SJCRH30 (cell line): Measurements from ENCODE around the gene ARID3B. TPM values are rescaled to one million over a fixed set of nuclear protein-coding genes. Genes with fewer than 3 reads are reported as not detected.
"Not testable (repeated sequence)": the region's sequence is repeated elsewhere in the genome, so short reads cannot be mapped to it uniquely, and the experiment has no call there.

Source experiments
- DNase-seq, 2 experiments: peaks; one replicate each; pipeline ENCODE4 v3.0.0-alpha.2; 2015 to 2020
- H3K27ac ChIP-seq: fragments of 250-450 bp; sonication (Bioruptor Pico); 2 replicates; pipeline ENCODE4 v1.5.1; 2020; ENCODE audit warnings: mild to moderate bottlenecking, moderate library complexity
- H3K27me3 ChIP-seq: fragments of 250-450 bp; sonication (Bioruptor Pico); 2 replicates; pipeline ENCODE4 v1.5.1; 2020; ENCODE audit warnings: mild to moderate bottlenecking, moderate library complexity
- H3K36me3 ChIP-seq: fragments of 250-450 bp; sonication (Bioruptor Pico); 2 replicates; pipeline ENCODE4 v1.5.1; 2020; ENCODE audit warnings: mild to moderate bottlenecking, moderate library complexity
- H3K4me1 ChIP-seq: fragments of 250-450 bp; sonication (Bioruptor Pico); 2 replicates; pipeline ENCODE4 v1.5.1; 2020; ENCODE audit warnings: mild to moderate bottlenecking, moderate library complexity
- H3K4me3 ChIP-seq: fragments of 250-450 bp; sonication (Bioruptor Pico); 2 replicates; pipeline ENCODE4 v1.5.1; 2020; ENCODE audit warnings: mild to moderate bottlenecking, moderate library complexity
- H3K9me3 ChIP-seq: fragments of 250-450 bp; sonication (Bioruptor Pico); replicated peaks from 2 replicates; pipeline ENCODE4 v1.5.1; 2020; ENCODE audit warnings: mild to moderate bottlenecking, moderate library complexity
- total RNA-seq: library from RNA; depleted of rRNA; stranded (reverse); fragments of >200 nt; shearing (Covaris generic); gene quantifications from 2 replicates; pipeline ENCODE4 v1.2.3, GENCODE V29; 2014

ARID3B gene
- total RNA-seq, 1 experiment from 2014 or later, result 16.0 TPM

- H3K9me3 ChIP-seq, H3K36me3 ChIP-seq, H3K4me1 ChIP-seq, H3K4me3 ChIP-seq, H3K27me3 ChIP-seq, H3K27ac ChIP-seq, DNase-seq: not testable (repeated sequence)
Measured at GRCh38 chr15:74597146-74597705, 56.2 kb downstream of the ARID3B start.

GRCh38 chr15:74598126-74598842, 57.3 kb downstream of the ARID3B start:
- Histone ChIP-seq H3K36me3 (no peaks in the 10 kb centered on the region; the same call in 1 of the 2 replicates), H3K27me3 (no peaks in the 10 kb centered on the region), H3K9me3 (no peaks in the 10 kb centered on the region), H3K4me1 (no peaks in the 10 kb centered on the region), H3K4me3 (peak overlapping the region; percentile 52), H3K27ac (peak overlapping the region; percentile 38)
- peak; percentile 78 to 82 for DNase-seq

GRCh38 chr15:74599156-74599555, 58.1 kb downstream of the ARID3B start:
- no peak for DNase-seq
- Histone ChIP-seq H3K27ac (no peak overlapping the region), H3K4me3 (no peak overlapping the region)

GRCh38 chr15:74603026-74603788, 62.2 kb downstream of the ARID3B start:
- H3K4me1 ChIP-seq, result no peaks in the 10 kb centered on the region
- H3K9me3 ChIP-seq, result no peaks in the 10 kb centered on the region
- no peak for DNase-seq
- no peaks in the 10 kb centered on the region for H3K36me3 ChIP-seq
- no peaks in the 10 kb centered on the region for H3K27me3 ChIP-seq
- no peak overlapping the region for H3K4me3 ChIP-seq
- H3K27ac ChIP-seq, result no peak overlapping the region

More at GRCh38 chr15:74599156-74599555, 58.1 kb downstream of the ARID3B start:
- H3K27me3 ChIP-seq, result no peaks in the 10 kb centered on the region
- no peaks in the 10 kb centered on the region for H3K36me3 ChIP-seq
- H3K9me3 ChIP-seq, result no peaks in the 10 kb centered on the region
- H3K4me1 ChIP-seq, result no peaks in the 10 kb centered on the region

DNA sequence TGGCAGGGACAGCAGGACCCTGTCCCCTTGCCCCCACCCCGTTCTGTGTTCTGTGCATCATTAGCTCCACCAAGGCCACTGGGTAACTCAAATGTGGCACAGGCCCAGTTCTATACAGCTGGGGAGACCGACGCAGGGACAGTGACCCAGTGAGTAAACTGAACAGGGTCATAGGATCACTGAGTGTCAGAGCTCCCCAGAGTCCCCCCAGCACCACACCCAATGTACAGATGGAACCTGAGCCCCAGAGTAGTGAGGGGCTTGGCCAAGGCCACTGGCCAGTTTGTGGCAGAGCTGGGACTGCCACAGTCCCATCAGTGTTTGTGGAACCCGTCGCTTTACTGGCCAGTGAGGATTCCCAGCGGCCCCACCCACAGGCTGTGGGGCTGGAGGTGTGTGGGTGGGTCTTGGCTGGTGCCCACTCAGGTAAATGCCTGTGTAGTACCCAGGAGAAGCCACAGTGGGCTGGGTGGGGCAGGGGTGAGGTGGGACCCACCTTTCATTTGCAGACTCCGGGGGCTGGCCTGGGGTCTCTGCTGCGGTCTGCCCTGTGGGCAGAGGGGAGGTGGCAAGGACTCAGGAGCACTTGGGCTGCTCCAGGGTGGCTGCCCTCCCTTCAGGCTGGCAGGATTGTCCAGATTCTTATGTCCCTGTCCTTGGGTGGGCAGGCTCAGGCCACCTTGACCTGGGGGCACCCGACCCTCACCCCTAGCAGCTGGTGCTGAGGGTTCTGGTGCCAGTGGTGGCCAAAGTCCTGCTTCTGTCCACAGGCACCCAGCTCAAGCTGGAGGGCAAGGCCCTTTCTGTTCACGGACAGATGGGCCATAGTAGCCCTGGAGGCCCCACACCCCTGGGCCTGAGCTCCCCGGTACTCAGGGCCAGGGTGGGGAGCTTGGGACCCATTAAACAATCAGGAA, 63.0 kb downstream of the ARID3B start:
- no peaks in the 10 kb centered on the region for H3K27me3 ChIP-seq
- no peak overlapping the region for H3K27ac ChIP-seq
- no peaks in the 10 kb centered on the region for H3K4me1 ChIP-seq
- no peaks in the 10 kb centered on the region for H3K9me3 ChIP-seq
- DNase-seq, result no peak
- H3K36me3 ChIP-seq, result no peaks in the 10 kb centered on the region
- no peak overlapping the region for H3K4me3 ChIP-seq

GRCh38 chr15:74604983-74605794, 64.2 kb downstream of the ARID3B start:
- H3K27ac ChIP-seq, result no peak overlapping the region
- H3K36me3 ChIP-seq, result no peaks in the 10 kb centered on the region
- H3K4me1 ChIP-seq, result peaks cover under 1% of the 10 kb centered on the region; the same call in 1 of the 2 replicates
- H3K9me3 ChIP-seq, result no peaks in the 10 kb centered on the region
- H3K27me3 ChIP-seq, result no peaks in the 10 kb centered on the region
- DNase-seq, result no peak
- H3K4me3 ChIP-seq, result no peak overlapping the region

GRCh38 chr15:74605795-74606150, 64.8 kb downstream of the ARID3B start:
- Histone ChIP-seq H3K36me3 (no peaks in the 10 kb centered on the region), H3K27ac (no peak overlapping the region), H3K27me3 (no peaks in the 10 kb centered on the region), H3K4me1 (peaks cover 5% of the 10 kb centered on the region; the same call in 1 of the 2 replicates), H3K4me3 (no peak overlapping the region), H3K9me3 (no peaks in the 10 kb centered on the region)
- no peak for DNase-seq

- Histone ChIP-seq H3K36me3 (no peaks in the 10 kb centered on the region), H3K27me3 (no peaks in the 10 kb centered on the region), H3K4me1 (peaks cover 5% of the 10 kb centered on the region; the same call in 1 of the 2 replicates), H3K4me3 (no peak overlapping the region), H3K9me3 (no peaks in the 10 kb centered on the region), H3K27ac (no peak overlapping the region)
- DNase-seq, result no peak
Measured at GRCh38 chr15:74608786-74609185, 67.8 kb downstream of the ARID3B start.

GRCh38 chr15:74609938-74610301, 68.9 kb downstream of the ARID3B start:
- DNase-seq, result no peak
- H3K36me3 ChIP-seq, result no peaks in the 10 kb centered on the region
- no peaks in the 10 kb centered on the region for H3K9me3 ChIP-seq
- no peaks in the 10 kb centered on the region for H3K27me3 ChIP-seq
- H3K27ac ChIP-seq, result no peak overlapping the region
- H3K4me3 ChIP-seq, result no peak overlapping the region
- peaks cover 5% of the 10 kb centered on the region; the same call in 1 of the 2 replicates for H3K4me1 ChIP-seq

GRCh38 chr15:74610302-74610951, 69.4 kb downstream of the ARID3B start:
- DNase-seq, result peak; percentile 40 to 57
- Histone ChIP-seq H3K9me3 (no peaks in the 10 kb centered on the region), H3K36me3 (no peaks in the 10 kb centered on the region), H3K27me3 (no peaks in the 10 kb centered on the region), H3K27ac (no peak overlapping the region), H3K4me1 (peaks cover 5% of the 10 kb centered on the region; the same call in 1 of the 2 replicates), H3K4me3 (no peak overlapping the region)

GRCh38 chr15:74611341-74611740, 70.3 kb downstream of the ARID3B start:
- no peak overlapping the region for H3K4me3 ChIP-seq
- no peak for DNase-seq
- no peaks in the 10 kb centered on the region for H3K36me3 ChIP-seq
- H3K4me1 ChIP-seq, result peaks cover 5% of the 10 kb centered on the region; the same call in 1 of the 2 replicates
- no peaks in the 10 kb centered on the region for H3K27me3 ChIP-seq
- H3K27ac ChIP-seq, result no peak overlapping the region
- no peaks in the 10 kb centered on the region for H3K9me3 ChIP-seq

DNA sequence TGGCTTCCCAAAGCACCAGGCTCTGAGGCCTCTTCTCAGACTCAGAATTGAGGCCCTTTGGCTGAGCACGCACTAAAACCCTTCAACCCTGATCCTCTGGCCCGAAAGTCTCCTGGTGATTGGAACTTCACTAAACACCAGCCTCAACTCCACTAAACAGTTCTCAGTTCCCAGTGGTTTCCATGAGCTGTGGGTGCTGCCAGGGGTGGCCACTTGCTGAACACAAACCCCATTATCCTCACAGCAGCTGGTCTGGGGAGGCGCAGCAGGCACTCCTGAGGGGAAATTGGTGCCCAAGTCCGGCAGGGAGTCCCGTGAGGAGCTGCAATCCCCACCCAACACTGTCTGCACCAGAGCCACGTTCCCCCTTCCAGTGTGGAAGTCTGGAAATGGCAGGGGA, 70.8 kb downstream of the ARID3B start:
- Histone ChIP-seq H3K4me3 (no peak overlapping the region), H3K9me3 (no peaks in the 10 kb centered on the region), H3K4me1 (peaks cover 7% of the 10 kb centered on the region), H3K36me3 (no peaks in the 10 kb centered on the region), H3K27ac (no peak overlapping the region), H3K27me3 (no peaks in the 10 kb centered on the region)
- DNase-seq, result no peak

- H3K4me1 ChIP-seq, result peaks cover 9% of the 10 kb centered on the region
- no peaks in the 10 kb centered on the region for H3K36me3 ChIP-seq
- no peak overlapping the region for H3K27ac ChIP-seq
- H3K9me3 ChIP-seq, result no peaks in the 10 kb centered on the region
- no peaks in the 10 kb centered on the region for H3K27me3 ChIP-seq
- DNase-seq, result no peak
- no peak overlapping the region for H3K4me3 ChIP-seq
Measured at GRCh38 chr15:74612677-74613076, 71.7 kb downstream of the ARID3B start.
